Effector memory CD8-positive, alpha-beta T cell (primary cell): ENCODE data around the gene SLC26A8.
A peak's percentile ranks its signal among the peaks of the same experiment; 100 is the strongest.
"Not testable (repeated sequence)": the region's sequence is repeated elsewhere in the genome, so short reads cannot be mapped to it uniquely, and the experiment has no call there.

Source experiments
- ATAC-seq: fragments of 150-1000 bp; cut with Tn5 transposase; replicated peaks from 2 replicates; pipeline ENCODE4 v1.10.0; 2021; ENCODE audit warnings: mild to moderate bottlenecking, moderate library complexity
- DNase-seq, 3 experiments: peaks; one replicate each; pipeline ENCODE4 v3.0.0; 2021
- H3K27ac Mint-ChIP-seq, 2 donors: one replicate each; pipeline ENCODE4 v1.8.0; 2022; ENCODE audit warnings: mild to moderate bottlenecking in 2 of 2, mixed read lengths in 2 of 2, moderate library complexity in 2 of 2
- H3K27me3 Mint-ChIP-seq, 2 donors: one replicate each; pipeline ENCODE4 v1.8.0; 2022; ENCODE audit warnings: mixed read lengths in 2 of 2
- H3K36me3 Mint-ChIP-seq: one replicate; pipeline ENCODE4 v1.8.0; 2022; ENCODE audit warnings: mild to moderate bottlenecking, moderate library complexity, mixed read lengths; ENCODE audit not compliant: insufficient read depth
- H3K4me1 Mint-ChIP-seq, 2 donors: one replicate each; pipeline ENCODE4 v1.8.0; 2022; ENCODE audit warnings: low read depth in 2 of 2, mixed read lengths in 2 of 2
- H3K4me3 Mint-ChIP-seq, 2 donors: one replicate each; pipeline ENCODE4 v1.8.0; 2022; ENCODE audit warnings: mild to moderate bottlenecking in 2 of 2, mixed read lengths in 2 of 2, moderate library complexity in 2 of 2
- H3K9me3 Mint-ChIP-seq, 2 donors: one replicate each; pipeline ENCODE4 v1.8.0; 2022; ENCODE audit warnings: mixed read lengths in 2 of 2

Gene SLC26A8

DNA sequence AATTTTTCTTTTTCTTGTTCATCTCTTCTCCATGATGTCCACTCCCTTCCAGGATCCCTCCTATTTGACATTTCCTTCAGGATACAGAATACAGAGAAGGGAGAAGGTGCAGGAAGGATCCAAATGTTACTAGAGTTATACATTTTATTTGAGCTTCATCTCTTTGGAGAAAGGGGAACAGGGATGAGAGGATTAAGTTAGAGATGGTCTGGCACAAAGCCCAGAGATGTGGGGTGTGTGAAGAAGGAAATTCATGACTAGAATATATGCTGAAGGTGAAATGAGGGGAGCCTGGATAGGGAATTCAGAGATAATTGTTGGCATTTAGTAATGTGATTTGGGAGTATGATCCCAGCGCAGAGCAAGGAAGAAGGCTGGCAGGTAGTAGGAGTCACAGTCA lies 81.1 kb downstream of the SLC26A8 start:
- Mint-ChIP-seq H3K36me3 (no peaks in the 10 kb centered on the region), H3K27ac (no peak overlapping the region), H3K4me1 (no peaks in the 10 kb centered on the region), H3K4me3 (no peak overlapping the region), H3K9me3 (no peaks in the 10 kb centered on the region), H3K27me3 (peaks cover 16 to 33% of the 10 kb centered on the region in 2 donors)
- DNase-seq (no peak), ATAC-seq (no peak)

DNA sequence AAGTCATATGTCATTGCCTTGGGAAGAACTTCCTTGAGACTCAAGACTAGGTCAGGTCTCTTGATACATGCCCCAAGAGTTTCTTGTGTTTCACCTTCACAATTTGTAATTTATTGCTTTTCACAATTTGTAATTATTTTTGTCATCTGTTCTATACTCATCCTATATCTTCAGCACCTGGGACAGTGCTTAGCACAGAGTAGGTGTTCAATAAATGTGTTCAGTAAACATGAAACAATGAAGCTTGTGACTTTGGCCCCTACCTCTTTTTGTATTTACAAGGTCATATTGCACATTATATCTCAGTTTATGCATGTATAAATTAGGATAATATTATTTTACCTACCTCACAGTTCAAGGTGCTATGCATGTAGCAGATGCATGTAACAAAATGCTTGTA lies 82.1 kb downstream of the SLC26A8 start:
- Mint-ChIP-seq H3K36me3 (no peaks in the 10 kb centered on the region), H3K9me3 (no peaks in the 10 kb centered on the region), H3K4me1 (no peaks in the 10 kb centered on the region), H3K27me3 (peaks cover 16 to 33% of the 10 kb centered on the region in 2 donors), H3K27ac (no peak overlapping the region), H3K4me3 (no peak overlapping the region)
- DNase-seq: no peak
- no peak for ATAC-seq

DNA sequence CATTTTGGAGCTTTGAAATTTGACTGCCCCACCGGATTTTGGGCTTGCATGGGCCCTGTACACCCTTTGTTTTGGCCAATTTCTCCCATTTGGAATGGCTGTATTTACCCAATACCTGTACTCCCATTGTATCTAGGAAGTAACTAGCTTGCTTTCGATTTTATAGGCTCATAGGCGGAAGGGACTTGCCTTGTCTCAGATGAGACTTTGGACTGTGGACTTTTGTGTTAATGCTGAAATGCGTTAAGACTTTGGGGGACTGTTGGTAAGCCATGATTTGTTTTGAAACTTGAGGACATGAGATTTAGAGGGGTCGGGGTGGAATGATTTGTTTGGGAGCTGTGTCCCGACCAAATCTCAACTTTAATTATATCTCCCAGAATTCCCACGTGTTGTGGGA lies 83.3 kb downstream of the SLC26A8 start:
- not testable (repeated sequence) for ATAC-seq, H3K27ac Mint-ChIP-seq, H3K4me3 Mint-ChIP-seq, H3K4me1 Mint-ChIP-seq, DNase-seq, H3K36me3 Mint-ChIP-seq, H3K9me3 Mint-ChIP-seq
- peaks cover 16 to 33% of the 10 kb centered on the region in 2 donors for H3K27me3 Mint-ChIP-seq

DNA sequence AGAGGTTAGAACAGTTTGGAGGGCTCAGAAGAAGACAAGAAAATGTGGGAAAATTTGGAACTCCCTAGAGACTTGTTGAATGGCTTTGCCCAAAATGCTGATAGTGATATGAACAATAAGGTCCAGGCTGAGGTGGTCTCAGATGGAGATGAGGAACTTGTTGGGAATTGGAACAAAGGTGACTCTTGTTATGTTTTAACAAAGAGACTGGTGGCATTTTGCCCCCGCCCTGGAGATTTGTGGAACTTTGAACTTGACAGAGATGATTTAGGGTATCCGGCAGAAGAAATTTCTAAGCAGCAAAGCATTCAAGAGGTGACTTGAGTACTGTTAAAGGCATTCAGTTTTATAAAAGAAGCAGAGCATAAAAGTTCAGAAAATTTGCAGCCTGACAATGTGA lies 84.4 kb downstream of the SLC26A8 start:
- not testable (repeated sequence) for DNase-seq, H3K27ac Mint-ChIP-seq, H3K4me1 Mint-ChIP-seq, H3K9me3 Mint-ChIP-seq, H3K36me3 Mint-ChIP-seq, ATAC-seq, H3K4me3 Mint-ChIP-seq
- peaks cover 24 to 33% of the 10 kb centered on the region in 2 donors for H3K27me3 Mint-ChIP-seq

DNA sequence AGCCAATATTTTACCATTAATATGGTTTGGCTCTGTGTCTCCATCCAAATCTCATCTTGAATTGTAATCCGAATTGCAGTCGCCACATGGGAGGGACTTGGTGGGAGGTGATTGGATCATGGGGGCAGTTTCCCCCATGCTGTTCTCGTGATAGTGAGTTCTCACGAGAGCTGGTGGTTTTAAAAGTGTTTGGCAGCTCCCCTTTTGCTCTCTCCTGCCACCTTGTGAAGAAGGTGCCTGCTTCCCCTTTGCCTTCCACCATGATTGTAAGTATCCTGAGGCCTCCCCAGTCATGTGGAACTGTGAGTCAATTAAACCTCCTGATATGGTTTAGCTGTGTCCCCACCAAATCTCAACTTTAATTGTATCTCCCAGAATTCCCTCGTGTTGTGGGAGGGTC lies 85.2 kb downstream of the SLC26A8 start:
- peaks cover 24 to 33% of the 10 kb centered on the region in 2 donors for H3K27me3 Mint-ChIP-seq
- H3K36me3 Mint-ChIP-seq, H3K4me1 Mint-ChIP-seq, H3K27ac Mint-ChIP-seq, ATAC-seq, H3K9me3 Mint-ChIP-seq, DNase-seq, H3K4me3 Mint-ChIP-seq: not testable (repeated sequence)

DNA sequence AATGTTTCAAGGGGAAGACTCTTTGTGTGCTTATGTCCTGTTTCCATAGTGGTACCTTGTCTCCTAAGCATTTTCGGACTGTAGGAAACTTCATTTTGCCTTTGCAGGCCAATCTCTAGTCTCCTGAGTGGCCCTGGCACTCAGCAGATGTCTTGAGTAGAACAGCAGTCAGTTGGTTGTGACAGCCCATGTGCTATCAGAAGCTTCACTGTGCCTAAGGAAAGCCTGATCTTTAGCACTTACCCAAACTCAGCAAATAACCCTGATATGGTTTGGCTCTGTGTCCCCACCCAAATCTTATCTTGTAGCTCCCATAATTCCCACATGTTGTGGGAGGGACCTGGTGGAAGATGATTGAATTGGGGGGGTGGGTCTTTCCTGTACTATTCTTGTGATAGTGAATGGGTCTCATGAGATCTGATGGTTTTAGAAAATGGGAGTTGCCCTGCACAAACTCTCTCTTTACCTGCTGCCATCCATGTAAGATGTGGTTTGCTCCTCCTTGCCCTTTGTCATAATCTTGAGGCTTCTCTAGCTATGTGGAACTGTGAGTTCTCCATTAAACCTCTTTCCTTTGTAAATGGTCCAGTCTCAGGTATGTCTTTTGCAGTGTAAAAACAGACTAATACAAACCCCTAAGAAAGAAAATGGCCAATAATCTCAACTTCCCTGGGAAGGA lies 87.6 kb downstream of the SLC26A8 start:
- Mint-ChIP-seq H3K9me3 (peaks cover 0 to 2% of the 10 kb centered on the region in 2 donors), H3K4me1 (no peaks in the 10 kb centered on the region), H3K4me3 (no peak overlapping the region), H3K36me3 (no peaks in the 10 kb centered on the region), H3K27ac (no peak overlapping the region), H3K27me3 (peaks cover 22 to 24% of the 10 kb centered on the region in 2 donors)
- DNase-seq: no peak
- ATAC-seq: no peak

DNA sequence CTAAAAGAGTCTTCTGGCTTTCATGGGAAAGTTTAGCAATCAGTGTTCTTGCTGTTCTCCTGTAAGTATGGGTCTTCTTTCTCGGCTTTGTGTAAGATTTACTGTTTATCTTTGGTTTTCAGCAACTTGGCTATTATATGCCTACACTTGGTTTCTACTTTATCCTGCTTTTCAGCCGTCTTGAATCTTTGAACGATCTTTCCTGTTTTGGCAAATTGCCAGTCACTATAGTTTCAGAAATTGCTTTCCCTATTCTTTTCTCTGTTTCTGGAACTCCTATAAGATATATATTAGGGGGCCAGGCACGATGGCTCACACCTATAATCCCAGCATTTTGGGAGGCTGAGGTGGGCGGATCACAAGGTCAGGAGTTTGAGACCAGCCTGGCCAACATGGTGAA lies 89.0 kb downstream of the SLC26A8 start:
- ATAC-seq (no peak), DNase-seq (no peak)
- Mint-ChIP-seq H3K9me3 (peaks cover 0 to 2% of the 10 kb centered on the region in 2 donors), H3K4me1 (no peaks in the 10 kb centered on the region), H3K36me3 (no peaks in the 10 kb centered on the region), H3K4me3 (no peak overlapping the region), H3K27ac (no peak overlapping the region), H3K27me3 (peaks cover 10 to 22% of the 10 kb centered on the region in 2 donors)

DNA sequence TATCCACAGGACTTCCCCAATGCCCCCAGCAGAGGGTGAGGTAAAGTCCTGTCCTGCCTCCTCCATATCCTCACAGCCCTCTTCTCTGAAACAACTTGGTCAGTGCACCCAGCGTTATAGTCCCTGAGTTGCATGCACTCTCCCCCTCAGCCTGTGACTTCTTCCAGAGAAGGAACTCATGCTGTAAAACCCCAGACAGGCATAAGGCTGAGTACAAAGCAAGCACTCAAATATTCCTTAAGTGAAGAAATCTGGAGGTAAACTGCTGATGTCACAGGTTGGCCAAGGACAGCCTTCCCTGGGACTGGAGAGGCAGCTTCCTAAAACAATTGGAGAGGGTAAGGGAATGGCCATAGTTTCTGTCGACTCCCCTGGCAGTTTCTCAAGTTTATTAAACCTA lies 90.6 kb downstream of the SLC26A8 start:
- H3K4me3 Mint-ChIP-seq: no peak overlapping the region
- ATAC-seq (no peak), DNase-seq (no peak)
- H3K27ac Mint-ChIP-seq: no peak overlapping the region
- H3K9me3 Mint-ChIP-seq: peaks cover 0 to 2% of the 10 kb centered on the region in 2 donors
- H3K4me1 Mint-ChIP-seq: no peaks in the 10 kb centered on the region
- H3K36me3 Mint-ChIP-seq: no peaks in the 10 kb centered on the region
- H3K27me3 Mint-ChIP-seq: peaks cover 0 to 7% of the 10 kb centered on the region in 2 donors

DNA sequence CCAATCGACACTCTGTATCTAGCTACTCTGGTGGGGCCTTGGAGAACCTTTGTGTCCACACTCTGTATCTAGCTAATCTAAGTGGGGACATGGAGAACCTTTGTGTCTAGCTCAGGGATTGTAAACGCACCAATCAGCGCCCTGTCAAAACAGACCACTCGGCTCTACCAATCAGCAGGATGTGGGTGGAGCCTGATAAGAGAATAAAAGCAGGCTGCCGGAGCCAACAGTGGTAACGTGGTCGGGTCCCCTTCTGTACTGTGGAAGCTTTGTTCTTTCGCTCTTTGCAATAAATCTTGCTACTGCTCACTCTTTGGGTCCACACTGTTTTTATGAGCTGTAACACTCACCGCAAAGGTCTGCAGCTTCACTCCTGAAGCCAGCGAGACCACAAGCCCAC lies 92.6 kb downstream of the SLC26A8 start:
- DNase-seq, ATAC-seq, H3K4me1 Mint-ChIP-seq, H3K9me3 Mint-ChIP-seq, H3K36me3 Mint-ChIP-seq, H3K27ac Mint-ChIP-seq, H3K27me3 Mint-ChIP-seq: not testable (repeated sequence)
- peak overlapping the region in 1 of 2 donors; percentile 48 for H3K4me3 Mint-ChIP-seq

DNA sequence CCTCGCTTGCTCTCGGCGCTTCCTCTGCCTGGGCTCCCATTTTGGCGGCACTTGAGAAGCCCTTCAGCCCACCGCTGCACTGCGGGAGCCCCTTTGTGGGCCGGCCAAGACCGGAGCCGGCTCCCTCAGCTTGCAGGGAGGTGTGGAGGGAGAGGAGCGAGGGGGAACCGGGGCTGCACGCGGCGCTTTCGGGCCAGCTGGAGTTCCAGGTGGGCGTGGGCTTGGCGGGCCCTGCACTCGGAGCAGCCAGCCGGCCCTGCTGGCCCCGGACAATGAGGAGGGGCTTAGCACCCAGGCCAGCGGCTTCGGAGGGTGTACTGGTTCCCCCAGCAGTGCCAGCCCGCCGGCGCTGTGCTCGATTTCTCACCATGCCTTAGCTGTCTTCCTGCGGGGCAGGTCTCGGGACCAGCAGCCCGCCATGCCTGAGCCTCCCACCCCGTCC lies 93.3 kb downstream of the SLC26A8 start:
- H3K27me3 Mint-ChIP-seq: peaks cover 0 to 7% of the 10 kb centered on the region in 2 donors
- ATAC-seq: no peak
- no peaks in the 10 kb centered on the region for H3K9me3 Mint-ChIP-seq
- DNase-seq: no peak
- H3K27ac Mint-ChIP-seq: no peak overlapping the region
- no peak overlapping the region for H3K4me3 Mint-ChIP-seq
- H3K4me1 Mint-ChIP-seq: no peaks in the 10 kb centered on the region
- H3K36me3 Mint-ChIP-seq: no peaks in the 10 kb centered on the region

DNA sequence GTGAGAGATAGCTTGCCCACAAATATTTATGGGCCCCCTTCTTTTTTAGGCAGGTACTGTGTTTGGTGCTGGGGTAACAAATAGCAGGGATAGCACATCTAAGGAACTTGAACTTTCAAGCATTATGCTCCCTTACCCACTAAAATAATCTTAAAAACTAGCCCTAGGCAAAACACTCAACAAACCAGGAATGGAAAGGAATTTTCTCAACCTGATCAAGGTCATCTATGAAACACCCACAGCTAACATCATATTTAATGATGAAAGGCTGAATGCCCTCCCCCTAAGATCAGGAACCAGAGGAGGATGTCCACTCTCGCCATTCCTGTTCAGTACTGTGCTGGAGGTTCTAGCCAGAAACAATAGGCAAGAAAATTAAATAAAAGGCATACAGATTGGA lies 94.8 kb downstream of the SLC26A8 start:
- Mint-ChIP-seq H3K4me3 (no peak overlapping the region), H3K27ac (no peak overlapping the region), H3K36me3 (no peaks in the 10 kb centered on the region), H3K4me1 (no peaks in the 10 kb centered on the region), H3K9me3 (no peaks in the 10 kb centered on the region), H3K27me3 (no peaks in the 10 kb centered on the region)
- DNase-seq: no peak
- no peak for ATAC-seq

DNA sequence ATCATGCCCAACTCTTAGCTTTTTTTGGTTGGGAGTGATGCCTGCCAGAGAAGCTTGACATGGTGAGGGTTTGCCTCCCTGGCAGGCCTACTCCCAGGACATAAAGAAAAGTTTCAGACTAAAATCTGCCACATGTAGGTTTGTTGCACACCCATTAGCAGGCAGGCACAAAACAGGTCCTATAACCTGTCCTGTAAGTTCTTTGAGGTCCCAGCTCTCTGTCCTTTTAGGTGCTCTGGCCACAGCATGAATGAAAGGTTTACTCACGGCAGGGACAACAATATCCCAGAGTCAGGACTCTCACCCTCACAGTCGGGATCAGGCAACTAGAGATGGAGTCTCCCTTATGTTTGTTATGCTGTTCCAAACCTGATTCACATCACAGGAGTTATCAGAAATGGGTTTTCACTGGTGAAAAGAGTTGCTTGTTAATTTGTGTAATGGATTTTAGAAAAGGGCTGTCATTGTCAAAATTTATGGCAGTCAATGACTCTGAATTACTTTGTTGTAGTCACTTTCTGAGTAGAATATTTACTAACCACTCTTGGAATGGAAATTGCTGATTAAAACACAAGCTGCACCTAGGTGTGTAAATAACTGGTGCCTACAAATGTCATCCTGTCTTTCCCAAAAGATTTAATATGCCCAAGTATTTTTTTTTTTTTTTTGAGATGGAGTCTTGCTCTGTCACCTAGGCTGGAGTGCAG lies 97.8 kb downstream of the SLC26A8 start:
- DNase-seq: no peak
- Mint-ChIP-seq H3K36me3 (no peaks in the 10 kb centered on the region), H3K9me3 (no peaks in the 10 kb centered on the region), H3K27ac (no peak overlapping the region), H3K4me3 (no peak overlapping the region), H3K27me3 (no peaks in the 10 kb centered on the region), H3K4me1 (peaks cover 6 to 11% of the 10 kb centered on the region in 2 donors)
- no peak for ATAC-seq

DNA sequence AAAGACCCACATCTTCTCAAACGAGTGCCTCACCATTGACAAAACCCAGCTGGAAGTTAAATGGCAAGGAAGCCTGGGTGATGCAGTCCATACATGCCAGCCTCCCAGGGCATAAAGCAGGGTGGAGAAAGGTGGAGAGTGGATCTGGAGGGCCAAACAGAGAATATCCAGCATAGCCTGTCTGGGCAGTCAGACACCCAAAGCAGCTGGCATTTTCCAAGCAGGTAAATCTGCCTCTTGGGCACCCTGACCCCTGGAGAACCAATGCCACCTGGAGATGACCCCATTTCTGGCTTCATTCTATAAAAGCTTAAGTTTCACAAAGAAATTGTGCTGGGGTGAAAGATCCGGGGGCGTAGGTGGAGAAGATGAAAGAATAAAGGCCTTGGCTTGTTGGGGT lies 98.5 kb downstream of the SLC26A8 start:
- Mint-ChIP-seq H3K4me1 (peaks cover 10 to 14% of the 10 kb centered on the region in 2 donors), H3K36me3 (no peaks in the 10 kb centered on the region), H3K9me3 (no peaks in the 10 kb centered on the region), H3K27me3 (no peaks in the 10 kb centered on the region), H3K4me3 (no peak overlapping the region), H3K27ac (no peak overlapping the region)
- ATAC-seq (no peak), DNase-seq (no peak)

DNA sequence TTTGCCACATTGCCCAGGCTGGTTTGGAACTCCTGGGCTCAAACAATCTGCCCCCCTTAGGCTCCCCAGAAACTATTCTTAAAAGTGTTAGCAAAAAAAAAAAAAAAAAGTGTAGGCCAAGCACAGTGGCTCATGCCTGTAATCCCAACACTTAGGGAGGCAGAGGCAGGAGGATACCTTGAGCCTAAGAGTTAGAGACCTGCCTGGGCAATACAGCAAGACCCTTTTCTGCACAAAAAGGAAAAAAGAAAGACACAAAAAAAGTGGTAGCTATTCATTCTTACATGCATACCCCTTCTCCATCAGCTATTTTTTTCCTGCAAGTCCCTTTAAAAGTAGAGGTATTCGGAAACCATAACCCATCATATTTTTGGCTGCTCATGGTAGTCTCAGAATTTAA lies 100.3 kb downstream of the SLC26A8 start:
- DNase-seq (no peak), ATAC-seq (no peak)
- Mint-ChIP-seq H3K4me3 (no peak overlapping the region), H3K4me1 (peaks cover 20 to 25% of the 10 kb centered on the region in 2 donors), H3K27me3 (no peaks in the 10 kb centered on the region), H3K9me3 (no peaks in the 10 kb centered on the region), H3K27ac (no peak overlapping the region), H3K36me3 (peaks cover 4% of the 10 kb centered on the region)
